Measurements from ENCODE around the gene COMMD9. TPM values are rescaled to one million over a fixed set of nuclear protein-coding genes. Genes with fewer than 3 reads are reported as not detected.

The COMMD9 gene
- total and polyA plus RNA-seq, 2 donors (not counting 1 experiment from before 2014, with no cell fraction given), result 15.4 to 56.1 TPM

DNA sequence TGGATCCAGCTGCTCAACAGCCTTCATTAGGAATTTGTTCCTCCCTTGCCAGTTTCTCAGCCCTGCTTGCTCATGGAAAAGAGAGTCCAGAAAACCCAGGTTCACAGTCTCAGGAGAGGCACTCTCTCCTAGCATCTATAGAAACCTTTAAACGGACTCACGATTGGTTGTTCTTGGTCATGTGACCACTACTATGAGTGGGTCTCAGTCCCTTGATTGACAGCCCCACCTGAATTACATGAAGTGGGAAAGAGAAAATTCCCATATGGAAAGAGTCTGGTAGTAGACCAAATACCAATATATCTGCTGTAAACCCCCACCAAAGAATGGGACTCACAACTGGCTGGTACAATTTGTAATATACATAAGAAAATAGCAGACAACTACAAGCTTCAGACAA, 54.4 kb downstream of the COMMD9 start:
- Histone ChIP-seq H2AFZ (ENCODE audit: low read length) (no peak overlapping the region), H3K27ac (ENCODE audit: insufficient read depth, low read length) (no peak overlapping the region), H3K9ac (ENCODE audit: insufficient read depth, low read length) (no peak overlapping the region), H3K79me2 (ENCODE audit: control insufficient read depth, insufficient read depth, low read length) (no peaks in the 10 kb centered on the region), H3K4me2 (ENCODE audit: extremely low read depth, insufficient read depth, low read length) (no peak overlapping the region), H3K4me1 (ENCODE audit: control insufficient read depth, extremely low read depth, insufficient read depth, low read length) (peaks cover 2% of the 10 kb centered on the region), H3K36me3 (ENCODE audit: control insufficient read depth, insufficient read depth, low read length) (no peaks in the 10 kb centered on the region), H3K9me3 (ENCODE audit: control insufficient read depth, insufficient read depth, low read depth, low read length) (no peaks in the 10 kb centered on the region), H4K20me1 (ENCODE audit: control insufficient read depth, extremely low read depth, insufficient read depth, low read length) (no peaks in the 10 kb centered on the region), H3K4me3 (replicated peaks in 1 of 4; ENCODE audit: control extremely low read depth in 1 of 4, insufficient read depth in 1 of 4, low read depth in 3 of 4, low read length in 4 of 4) (no peak overlapping the region), H3K27me3 (ENCODE audit: control insufficient read depth, insufficient read depth, low read length) (no peaks in the 10 kb centered on the region)
- TF ChIP-seq EZH2 (IDR thresholded peaks at IDR 0.05; ENCODE audit: low read length, missing control alignments), result no peak
- TF ChIP-seq, protein P1, sequence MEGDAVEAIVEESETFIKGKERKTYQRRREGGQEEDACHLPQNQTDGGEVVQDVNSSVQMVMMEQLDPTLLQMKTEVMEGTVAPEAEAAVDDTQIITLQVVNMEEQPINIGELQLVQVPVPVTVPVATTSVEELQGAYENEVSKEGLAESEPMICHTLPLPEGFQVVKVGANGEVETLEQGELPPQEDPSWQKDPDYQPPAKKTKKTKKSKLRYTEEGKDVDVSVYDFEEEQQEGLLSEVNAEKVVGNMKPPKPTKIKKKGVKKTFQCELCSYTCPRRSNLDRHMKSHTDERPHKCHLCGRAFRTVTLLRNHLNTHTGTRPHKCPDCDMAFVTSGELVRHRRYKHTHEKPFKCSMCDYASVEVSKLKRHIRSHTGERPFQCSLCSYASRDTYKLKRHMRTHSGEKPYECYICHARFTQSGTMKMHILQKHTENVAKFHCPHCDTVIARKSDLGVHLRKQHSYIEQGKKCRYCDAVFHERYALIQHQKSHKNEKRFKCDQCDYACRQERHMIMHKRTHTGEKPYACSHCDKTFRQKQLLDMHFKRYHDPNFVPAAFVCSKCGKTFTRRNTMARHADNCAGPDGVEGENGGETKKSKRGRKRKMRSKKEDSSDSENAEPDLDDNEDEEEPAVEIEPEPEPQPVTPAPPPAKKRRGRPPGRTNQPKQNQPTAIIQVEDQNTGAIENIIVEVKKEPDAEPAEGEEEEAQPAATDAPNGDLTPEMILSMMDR (conservative IDR thresholded peaks at IDR 0.05 in 1 of 2, IDR thresholded peaks at IDR 0.05 in 1 of 2; ENCODE audit: low read depth in 1 of 2, low read length in 2 of 2), result no peak
- no peak for DNase-seq (ENCODE audit: low read depth in 2 of 2)

DNA sequence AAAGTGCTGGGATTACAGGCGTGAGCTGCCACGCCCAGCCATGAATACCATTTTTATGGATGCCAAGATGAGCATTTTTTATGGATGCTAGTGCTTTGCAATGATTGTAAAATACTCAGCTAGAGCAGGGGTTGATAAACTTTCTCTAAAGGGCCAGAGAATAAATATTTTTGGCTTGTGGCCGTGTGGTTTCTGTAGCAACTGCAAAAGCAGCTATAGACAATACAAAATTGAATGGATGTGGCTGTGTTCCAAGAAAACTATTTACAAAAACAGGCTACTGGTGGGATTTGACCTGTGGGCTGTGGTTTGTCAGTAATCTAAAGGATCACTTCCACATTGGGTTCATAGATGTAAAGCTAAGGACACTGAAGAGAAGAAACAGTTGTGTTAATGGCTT, 56.0 kb downstream of the COMMD9 start:
- H4K20me1 ChIP-seq (ENCODE audit: control insufficient read depth, extremely low read depth, insufficient read depth, low read length), result no peaks in the 10 kb centered on the region
- H3K36me3 ChIP-seq (ENCODE audit: control insufficient read depth, insufficient read depth, low read length), result no peaks in the 10 kb centered on the region
- no peak overlapping the region for H3K27ac ChIP-seq (ENCODE audit: insufficient read depth, low read length)
- TF ChIP-seq, protein P1 (conservative IDR thresholded peaks at IDR 0.05 in 1 of 2, IDR thresholded peaks at IDR 0.05 in 1 of 2; ENCODE audit: low read depth in 1 of 2, low read length in 2 of 2), result no peak
- no peak for TF ChIP-seq EZH2 (IDR thresholded peaks at IDR 0.05; ENCODE audit: low read length, missing control alignments)
- no peak overlapping the region for H2AFZ ChIP-seq (ENCODE audit: low read length)
- no peaks in the 10 kb centered on the region for H3K9me3 ChIP-seq (ENCODE audit: control insufficient read depth, insufficient read depth, low read depth, low read length)
- H3K27me3 ChIP-seq (ENCODE audit: control insufficient read depth, insufficient read depth, low read length), result no peaks in the 10 kb centered on the region
- peaks cover 2% of the 10 kb centered on the region for H3K4me1 ChIP-seq (ENCODE audit: control insufficient read depth, extremely low read depth, insufficient read depth, low read length)
- no peak overlapping the region for H3K4me2 ChIP-seq (ENCODE audit: extremely low read depth, insufficient read depth, low read length)
- no peak overlapping the region for H3K9ac ChIP-seq (ENCODE audit: insufficient read depth, low read length)
- no peak overlapping the region for H3K4me3 ChIP-seq (replicated peaks in 1 of 4; ENCODE audit: control extremely low read depth in 1 of 4, insufficient read depth in 1 of 4, low read depth in 3 of 4, low read length in 4 of 4)
- no peaks in the 10 kb centered on the region for H3K79me2 ChIP-seq (ENCODE audit: control insufficient read depth, insufficient read depth, low read length)
- DNase-seq (ENCODE audit: low read depth in 2 of 2), result peak; percentile 35 to 53

DNA sequence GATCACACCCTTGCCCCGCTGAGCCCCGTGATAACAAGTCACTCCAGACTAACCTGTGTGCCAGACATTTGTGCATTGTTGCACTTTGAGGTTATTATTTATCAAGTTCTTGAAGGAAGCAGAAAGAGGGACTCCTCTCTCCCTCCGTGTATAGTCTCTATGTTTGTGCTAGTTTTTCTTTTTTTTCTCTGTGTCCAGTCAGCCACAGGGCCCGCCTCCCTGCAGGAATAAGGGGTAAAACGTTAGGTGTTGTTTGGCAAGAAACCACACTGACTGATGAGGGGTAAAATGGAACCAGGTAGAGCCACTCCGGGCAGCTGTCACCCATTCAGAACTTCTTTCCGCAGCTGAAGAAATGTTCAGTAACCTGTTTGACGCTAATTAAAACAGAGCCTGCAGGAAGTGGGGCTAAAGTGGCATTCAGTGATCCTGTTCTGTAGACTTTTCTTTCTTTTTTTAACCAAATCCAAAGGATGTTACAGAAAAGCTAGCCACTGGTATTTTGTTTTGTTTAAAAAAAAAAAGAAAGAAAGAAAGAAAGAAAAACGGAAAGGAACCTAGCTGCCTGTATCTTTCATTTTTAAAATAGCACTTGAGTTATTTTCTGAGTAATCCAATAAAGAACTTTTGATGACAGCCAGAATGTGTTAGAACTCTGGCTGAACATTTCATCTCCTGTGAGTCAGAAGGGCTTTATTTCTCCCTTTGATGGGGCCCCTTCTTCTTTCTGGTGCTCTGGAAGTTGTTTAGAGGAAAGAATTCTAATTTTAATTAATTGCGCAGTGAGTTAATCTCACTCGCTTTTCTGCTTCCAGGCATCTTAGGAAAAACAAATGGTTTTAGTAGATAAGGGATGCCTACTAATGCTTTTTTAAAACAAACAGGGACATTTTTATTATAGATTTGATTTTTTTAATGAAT, 58.2 kb downstream of the COMMD9 start:
- Histone ChIP-seq H3K27ac (ENCODE audit: insufficient read depth, low read length) (no peak overlapping the region), H2AFZ (ENCODE audit: low read length) (no peak overlapping the region), H3K4me2 (ENCODE audit: extremely low read depth, insufficient read depth, low read length) (peak overlapping the region; percentile 48), H4K20me1 (ENCODE audit: control insufficient read depth, extremely low read depth, insufficient read depth, low read length) (no peaks in the 10 kb centered on the region), H3K36me3 (ENCODE audit: control insufficient read depth, insufficient read depth, low read length) (no peaks in the 10 kb centered on the region), H3K4me3 (replicated peaks in 1 of 4; ENCODE audit: control extremely low read depth in 1 of 4, insufficient read depth in 1 of 4, low read depth in 3 of 4, low read length in 4 of 4) (no peak overlapping the region), H3K79me2 (ENCODE audit: control insufficient read depth, insufficient read depth, low read length) (no peaks in the 10 kb centered on the region), H3K9me3 (ENCODE audit: control insufficient read depth, insufficient read depth, low read depth, low read length) (no peaks in the 10 kb centered on the region), H3K4me1 (ENCODE audit: control insufficient read depth, extremely low read depth, insufficient read depth, low read length) (peaks cover 2% of the 10 kb centered on the region), H3K27me3 (ENCODE audit: control insufficient read depth, insufficient read depth, low read length) (no peaks in the 10 kb centered on the region), H3K9ac (ENCODE audit: insufficient read depth, low read length) (no peak overlapping the region)
- TF ChIP-seq, protein P1 (conservative IDR thresholded peaks at IDR 0.05 in 1 of 2, IDR thresholded peaks at IDR 0.05 in 1 of 2; ENCODE audit: low read depth in 1 of 2, low read length in 2 of 2), result no peak
- no peak for TF ChIP-seq EZH2 (IDR thresholded peaks at IDR 0.05; ENCODE audit: low read length, missing control alignments)
- DNase-seq (ENCODE audit: low read depth in 2 of 2), result peak; percentile 77
